Spleen (tissue), 7 donors: ENCODE results near the gene BOLL.

Experiments used
- CTCF ChIP-seq, 11 experiments: fragments of 200-600 bp in 7 of 11; fragments of 450-650 bp in 4 of 11; sonication (generic) in 4 of 11; IDR thresholded peaks in 8 of 11; conservative IDR thresholded peaks in 3 of 11; 1 replicate in 7 of 11; 2 replicates in 4 of 11; pipeline versions ENCODE4 v1.4.0 to v1.8.0; 2016 to 2021; ENCODE audit warnings: antibody characterized with exemption in 11 of 11, inconsistent platforms in 4 of 11, mild to moderate bottlenecking in 1 of 11
- POLR2A ChIP-seq, 3 donors: fragments of 450-650 bp; IDR thresholded peaks; one replicate each; pipeline ENCODE4 v1.5.1; 2017; ENCODE audit warnings: antibody characterized with exemption in 3 of 3, mild to moderate bottlenecking in 1 of 3
- POLR2AphosphoS5 ChIP-seq, 3 donors: sonication (generic); formaldehyde crosslinking; IDR thresholded peaks; one replicate each; pipeline ENCODE4 v1.5.1; 2017; ENCODE audit warnings: antibody characterized with exemption in 3 of 3
- donor health status: DM: no; HTN: no; CAD: no; lungs with moderate emphysema.
- donor health status: DM: no; HTN: no; CAD: no.
- donor health status: DM: no; HTN: no; CAD: no.

- TF ChIP-seq POLR2A (IDR thresholded peaks at IDR 0.05) (no peak), CTCF (IDR thresholded peaks at IDR 0.05 in 8 of 11, conservative IDR thresholded peaks at IDR 0.05 in 3 of 11) (no peak), POLR2AphosphoS5 (IDR thresholded peaks at IDR 0.05) (no peak)
Observed at GRCh38 chr2:197827618-197828017, 42.5 kb upstream of the BOLL start.
